GM12801 (cell line): ENCODE data around the gene RMI1.

Source experiments
- CTCF ChIP-seq: IDR thresholded peaks from one replicate; pipeline ENCODE4 v1.5.1; 2011; ENCODE audit warnings: control low read depth; ENCODE audit not compliant: insufficient read length; ENCODE audit errors: extremely low read depth

RMI1 gene

GRCh38 chr9:83960991-83961390 is 19.6 kb upstream of the RMI1 start:
- TF ChIP-seq CTCF, result no peak

DNA sequence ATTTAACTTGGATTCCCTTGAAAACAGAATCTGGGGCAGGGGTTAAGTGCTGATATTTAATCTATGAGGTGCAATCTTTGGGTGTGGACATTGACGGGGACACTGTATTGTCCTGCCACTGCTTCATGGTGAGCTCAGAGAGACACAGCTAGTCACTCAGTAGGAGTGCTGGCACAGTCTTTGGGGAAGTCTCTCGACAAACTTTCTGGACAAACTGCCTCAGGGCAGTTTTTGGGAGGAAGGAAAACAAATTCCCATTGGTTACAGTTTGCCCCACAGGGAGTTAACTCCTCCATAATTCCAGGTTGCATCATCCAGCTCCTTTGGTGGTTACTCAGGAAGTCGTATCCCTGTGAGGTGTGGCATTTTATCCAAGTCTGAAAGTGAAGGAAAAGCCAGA is 18.4 kb upstream of the RMI1 start:
- TF ChIP-seq CTCF, result no peak

DNA sequence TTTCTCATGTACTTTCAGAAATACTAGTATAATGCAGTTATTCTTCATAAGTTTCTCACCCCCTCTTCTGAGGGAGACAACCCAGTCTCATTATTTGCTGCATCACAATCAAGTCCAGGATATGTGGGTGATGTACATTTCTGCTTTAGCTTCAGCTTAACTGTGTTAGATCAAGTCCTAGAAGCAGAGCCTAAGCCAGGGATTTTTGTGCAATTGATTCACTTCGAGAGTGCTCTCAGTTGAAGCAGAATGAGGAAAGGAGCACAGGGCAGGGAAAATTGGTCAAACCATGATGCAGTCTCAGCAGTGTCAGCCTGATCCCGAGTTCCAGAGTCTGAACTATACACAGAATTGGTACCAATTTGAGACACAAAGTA is 15.6 kb upstream of the RMI1 start:
- TF ChIP-seq CTCF, result no peak

GRCh38 chr9:83965350-83966208 is 15.0 kb upstream of the RMI1 start:
- no peak for TF ChIP-seq CTCF

- TF ChIP-seq CTCF, result no peak
Observed at GRCh38 chr9:83966209-83966582, 14.4 kb upstream of the RMI1 start.

DNA sequence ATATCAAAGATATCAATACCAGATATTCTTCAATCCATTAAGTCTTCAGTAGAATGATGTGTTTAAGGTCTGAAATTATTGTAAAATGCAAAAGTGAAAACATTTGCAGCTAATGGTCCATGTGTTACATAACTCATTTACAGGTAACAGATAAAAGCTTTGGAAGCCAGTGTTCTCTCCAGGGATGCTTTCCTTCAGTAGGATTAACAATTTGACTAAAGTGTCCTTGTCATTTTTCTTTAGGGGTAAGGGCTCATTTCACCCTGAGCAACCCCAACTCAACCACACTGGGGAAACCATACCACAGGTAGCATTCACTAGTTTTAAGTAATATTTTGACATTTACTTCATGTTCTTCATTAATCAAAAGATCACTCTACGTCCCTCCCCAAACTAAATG is 13.5 kb upstream of the RMI1 start:
- TF ChIP-seq CTCF, result no peak

- no peak for TF ChIP-seq CTCF
Observed at GRCh38 chr9:83969602-83970001, 11.0 kb upstream of the RMI1 start.
